Glutamatergic neuron (in vitro differentiated cells): ENCODE measurements around the gene GLYATL1B. TPM values are rescaled to one million over a fixed set of nuclear protein-coding genes. Genes with fewer than 3 reads are reported as not detected.
"Not testable (repeated sequence)": the region's sequence is repeated elsewhere in the genome, so short reads cannot be mapped to it uniquely, and the experiment has no call there.

ENCODE experiments used
- DNase-seq: peaks from one replicate; pipeline ENCODE4 v3.0.0; 2022
- H3K27ac Mint-ChIP-seq: one replicate; pipeline ENCODE4 v1.8.0; 2020; ENCODE audit warnings: mild to moderate bottlenecking, mixed read lengths, inconsistent platforms; ENCODE audit not compliant: unreplicated experiment
- H3K27me3 Mint-ChIP-seq: one replicate; pipeline ENCODE4 v1.8.0; 2020; ENCODE audit warnings: mild to moderate bottlenecking, moderate library complexity, mixed read lengths, inconsistent platforms; ENCODE audit not compliant: unreplicated experiment
- H3K36me3 Mint-ChIP-seq: one replicate; pipeline ENCODE4 v1.8.0; 2020; ENCODE audit warnings: mild to moderate bottlenecking, mixed read lengths, inconsistent platforms; ENCODE audit not compliant: unreplicated experiment
- H3K4me1 Mint-ChIP-seq: one replicate; pipeline ENCODE4 v1.8.0; 2020; ENCODE audit warnings: mild to moderate bottlenecking, low read depth, mixed read lengths, inconsistent platforms; ENCODE audit not compliant: unreplicated experiment
- H3K4me3 Mint-ChIP-seq: one replicate; pipeline ENCODE4 v1.8.0; 2020; ENCODE audit warnings: mild to moderate bottlenecking, mixed read lengths, inconsistent platforms; ENCODE audit not compliant: unreplicated experiment
- H3K9me3 Mint-ChIP-seq: one replicate; pipeline ENCODE4 v1.8.0; 2020; ENCODE audit warnings: mild to moderate bottlenecking, moderate library complexity, mixed read lengths, inconsistent platforms; ENCODE audit not compliant: unreplicated experiment
- long read RNA-seq: library from polyadenylated mRNA; unstranded; transcript quantifications from one replicate; pipeline ENCODE4 v2.0.0, GENCODE V29; 2020; ENCODE audit not compliant: unreplicated experiment
- total RNA-seq: library from RNA; stranded (reverse); fragmentation: NEBNext Ultra II Directional; extraction: Animal tissue kit (Norgen Biotek cat#: 25700); gene quantifications from one replicate; pipeline ENCODE4 v1.2.1, GENCODE V29; 2021; ENCODE audit not compliant: unreplicated experiment
- TF ChIP-seq, protein P1 (sequence below): fragments of 200-600 bp; sonication (generic); IDR thresholded peaks from one replicate; pipeline ENCODE4 v1.5.0; 2021; ENCODE audit not compliant: partially characterized antibody, unreplicated experiment

The GLYATL1B gene, protein sequence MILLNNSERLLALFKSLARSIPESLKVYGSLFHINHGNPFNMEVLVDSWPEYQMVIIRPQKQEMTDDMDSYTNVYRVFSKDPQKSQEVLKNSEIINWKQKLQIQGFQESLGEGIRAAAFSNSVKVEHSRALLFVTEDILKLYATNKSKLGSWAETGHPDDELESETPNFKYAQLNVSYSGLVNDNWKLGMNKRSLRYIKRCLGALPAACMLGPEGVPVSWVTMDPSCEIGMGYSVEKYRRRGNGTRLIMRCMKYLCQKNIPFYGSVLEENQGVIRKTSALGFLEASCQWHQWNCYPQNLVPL
- total RNA-seq, result not detected
- long read RNA-seq, result 0 reads

DNA sequence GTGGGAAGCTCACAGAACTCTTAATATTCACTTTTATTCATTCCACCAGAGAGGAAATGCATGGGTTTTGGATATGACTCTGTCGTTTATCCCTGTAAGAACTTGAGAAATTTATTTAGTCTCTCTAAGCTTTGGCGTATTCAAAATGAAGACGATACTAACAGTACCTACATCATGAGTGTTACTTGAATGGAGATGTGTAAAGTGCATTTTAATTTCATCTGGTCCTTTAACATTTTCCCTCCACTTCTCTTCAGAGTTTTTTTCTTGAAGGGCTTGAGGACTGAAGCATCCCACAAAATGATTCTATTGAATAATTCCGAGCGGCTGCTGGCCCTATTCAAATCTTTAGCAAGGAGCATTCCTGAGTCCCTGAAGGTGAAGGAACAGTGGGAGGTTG, at the start of gene GLYATL1B:
Gene GLYATL1B, plus strand, starts transcription at position 301 of the 400 bp plus-strand sequence. Its CDS starts 0 bp downstream, at position 301.
- not testable (repeated sequence) for H3K9me3 Mint-ChIP-seq, H3K27me3 Mint-ChIP-seq, DNase-seq, H3K4me3 Mint-ChIP-seq, H3K36me3 Mint-ChIP-seq, H3K27ac Mint-ChIP-seq, H3K4me1 Mint-ChIP-seq

GRCh38 chr11:59036542-59036941, 49.6 kb upstream of the GLYATL1B start:
- not testable (repeated sequence) for H3K36me3 Mint-ChIP-seq

GRCh38 chr11:59037434-59037833, 48.7 kb upstream of the GLYATL1B start:
- not testable (repeated sequence) for H3K4me3 Mint-ChIP-seq

More at GRCh38 chr11:59036542-59036941, 49.6 kb upstream of the GLYATL1B start:
- not testable (repeated sequence) for H3K4me1 Mint-ChIP-seq, H3K27ac Mint-ChIP-seq, DNase-seq, H3K9me3 Mint-ChIP-seq, H3K4me3 Mint-ChIP-seq, H3K27me3 Mint-ChIP-seq

DNA sequence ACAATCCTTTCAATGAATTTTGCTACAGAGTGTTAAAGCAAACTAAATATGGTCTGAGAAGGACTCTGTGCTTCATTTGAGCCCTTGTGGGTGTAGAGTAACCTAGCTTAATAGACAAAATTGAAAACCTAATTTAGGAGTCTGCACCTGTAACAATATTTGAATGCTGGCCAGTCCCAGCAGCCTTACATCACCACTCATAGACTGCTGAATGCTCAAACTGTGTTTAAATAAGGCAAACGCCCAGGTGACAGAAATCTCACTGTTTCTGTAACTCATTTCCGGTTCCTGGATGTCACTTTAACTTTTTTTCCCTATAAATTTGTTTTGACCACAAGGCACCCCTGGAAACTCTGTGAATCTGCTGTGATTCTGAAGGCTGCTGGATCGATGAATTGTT, 45.5 kb upstream of the GLYATL1B start:
- no peaks in the 10 kb centered on the region for H3K4me1 Mint-ChIP-seq

More at GRCh38 chr11:59037434-59037833, 48.7 kb upstream of the GLYATL1B start:
- not testable (repeated sequence) for H3K27ac Mint-ChIP-seq, DNase-seq, H3K27me3 Mint-ChIP-seq, H3K4me1 Mint-ChIP-seq, H3K36me3 Mint-ChIP-seq, H3K9me3 Mint-ChIP-seq

GRCh38 chr11:59051383-59051782, 34.7 kb upstream of the GLYATL1B start:
- H3K36me3 Mint-ChIP-seq, DNase-seq, H3K4me3 Mint-ChIP-seq, H3K9me3 Mint-ChIP-seq, H3K27ac Mint-ChIP-seq, H3K27me3 Mint-ChIP-seq, H3K4me1 Mint-ChIP-seq: not testable (repeated sequence)

More for the DNA sequence above, 45.5 kb upstream of the GLYATL1B start:
- DNase-seq, result no peak
- H3K9me3 Mint-ChIP-seq, result no peaks in the 10 kb centered on the region
- H3K27ac Mint-ChIP-seq, result no peak overlapping the region
- no peak overlapping the region for H3K4me3 Mint-ChIP-seq
- no peaks in the 10 kb centered on the region for H3K36me3 Mint-ChIP-seq
- H3K27me3 Mint-ChIP-seq, result no peaks in the 10 kb centered on the region
- TF ChIP-seq, protein P1, sequence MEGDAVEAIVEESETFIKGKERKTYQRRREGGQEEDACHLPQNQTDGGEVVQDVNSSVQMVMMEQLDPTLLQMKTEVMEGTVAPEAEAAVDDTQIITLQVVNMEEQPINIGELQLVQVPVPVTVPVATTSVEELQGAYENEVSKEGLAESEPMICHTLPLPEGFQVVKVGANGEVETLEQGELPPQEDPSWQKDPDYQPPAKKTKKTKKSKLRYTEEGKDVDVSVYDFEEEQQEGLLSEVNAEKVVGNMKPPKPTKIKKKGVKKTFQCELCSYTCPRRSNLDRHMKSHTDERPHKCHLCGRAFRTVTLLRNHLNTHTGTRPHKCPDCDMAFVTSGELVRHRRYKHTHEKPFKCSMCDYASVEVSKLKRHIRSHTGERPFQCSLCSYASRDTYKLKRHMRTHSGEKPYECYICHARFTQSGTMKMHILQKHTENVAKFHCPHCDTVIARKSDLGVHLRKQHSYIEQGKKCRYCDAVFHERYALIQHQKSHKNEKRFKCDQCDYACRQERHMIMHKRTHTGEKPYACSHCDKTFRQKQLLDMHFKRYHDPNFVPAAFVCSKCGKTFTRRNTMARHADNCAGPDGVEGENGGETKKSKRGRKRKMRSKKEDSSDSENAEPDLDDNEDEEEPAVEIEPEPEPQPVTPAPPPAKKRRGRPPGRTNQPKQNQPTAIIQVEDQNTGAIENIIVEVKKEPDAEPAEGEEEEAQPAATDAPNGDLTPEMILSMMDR, result no peak

GRCh38 chr11:59052355-59052754, 33.8 kb upstream of the GLYATL1B start:
- not testable (repeated sequence) for H3K4me3 Mint-ChIP-seq, H3K4me1 Mint-ChIP-seq, DNase-seq, H3K27ac Mint-ChIP-seq, H3K36me3 Mint-ChIP-seq, H3K27me3 Mint-ChIP-seq, H3K9me3 Mint-ChIP-seq

DNA sequence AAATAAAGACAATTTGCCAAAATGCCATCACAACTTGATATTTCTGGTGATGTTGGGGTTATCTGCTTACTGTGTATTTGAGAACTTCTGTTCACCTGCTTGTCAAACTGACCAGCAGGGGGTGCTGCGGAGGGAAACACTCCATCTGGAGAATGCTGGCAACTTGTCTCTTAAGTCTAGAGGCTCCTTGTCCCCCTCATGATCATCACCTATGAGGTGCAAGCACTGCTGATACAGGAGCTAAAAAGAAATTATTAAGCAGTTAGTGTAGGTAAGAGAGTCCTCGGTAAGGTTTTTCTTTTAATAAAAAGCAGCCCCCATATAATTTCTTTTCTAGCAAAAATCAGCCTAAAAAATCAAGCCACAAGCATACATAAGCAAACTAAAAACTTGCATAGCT, 32.7 kb upstream of the GLYATL1B start:
- H3K27me3 Mint-ChIP-seq, result peaks cover 4% of the 10 kb centered on the region
- no peak overlapping the region for H3K27ac Mint-ChIP-seq
- peaks cover 3% of the 10 kb centered on the region for H3K4me1 Mint-ChIP-seq
- H3K9me3 Mint-ChIP-seq, result no peaks in the 10 kb centered on the region
- H3K36me3 Mint-ChIP-seq, result no peaks in the 10 kb centered on the region
- TF ChIP-seq, protein P1, result peak; percentile 85
- no peak overlapping the region for H3K4me3 Mint-ChIP-seq
- peak; percentile 83 for DNase-seq
